ENCODE measurements around the gene PSMB7. TPM values are rescaled to one million over a fixed set of nuclear protein-coding genes. Genes with fewer than 3 reads are reported as not detected.

Gene PSMB7
- total RNA-seq, 4 donors from 2014 or later: 84.3 to 178 (median 135) TPM

- Histone ChIP-seq H3K9me3 (no peaks in the 10 kb centered on the region), H3K4me1 (no peaks in the 10 kb centered on the region), H3K36me3 (peaks cover 28 to 30% of the 10 kb centered on the region in 2 donors), H3K4me3 (replicated peaks in 1 of 3) (no peak overlapping the region), H3K27ac (no peak overlapping the region), H3K27me3 (no peaks in the 10 kb centered on the region)
- no peak for TF ChIP-seq CTCF (IDR thresholded peaks at IDR 0.05)
- no peak for TF ChIP-seq POLR2A (IDR thresholded peaks at IDR 0.05)
- intact Hi-C loops (cut with DNase I): no loop called here
- no peak for DNase-seq
- 63 to 68% methylated on average over 15 of the region's 15 CpGs for WGBS, 2 donors
Observed at GRCh38 chr9:124399968-124400940, 15.0 kb downstream of the PSMB7 start.

GRCh38 chr9:124399323-124399967 is 15.8 kb downstream of the PSMB7 start:
- WGBS, 2 donors: 86 to 90% methylated on average over 12 of the region's 12 CpGs
- no peak overlapping the region for H3K4me3 ChIP-seq (replicated peaks in 1 of 3)

GRCh38 chr9:124398191-124398935 is 16.9 kb downstream of the PSMB7 start:
- WGBS, 2 donors: 89% methylated on average over 8 of the region's 8 CpGs
- no peak for DNase-seq
- TF ChIP-seq POLR2A (IDR thresholded peaks at IDR 0.05): no peak
- no peak for TF ChIP-seq CTCF (IDR thresholded peaks at IDR 0.05)
- no peak overlapping the region for H3K27ac ChIP-seq
- H3K4me1 ChIP-seq: no peaks in the 10 kb centered on the region
- no peaks in the 10 kb centered on the region for H3K27me3 ChIP-seq
- no peaks in the 10 kb centered on the region for H3K9me3 ChIP-seq
- H3K36me3 ChIP-seq: peaks cover 12 to 14% of the 10 kb centered on the region in 2 donors
- H3K4me3 ChIP-seq (replicated peaks in 1 of 3): no peak overlapping the region
- intact Hi-C loops (cut with DNase I): no loop called here

More at GRCh38 chr9:124399323-124399967, 15.8 kb downstream of the PSMB7 start:
- no peak overlapping the region for H3K27ac ChIP-seq
- H3K36me3 ChIP-seq: peaks cover 20 to 22% of the 10 kb centered on the region in 2 donors
- no peak for DNase-seq
- H3K27me3 ChIP-seq: no peaks in the 10 kb centered on the region
- H3K4me1 ChIP-seq: no peaks in the 10 kb centered on the region
- no peaks in the 10 kb centered on the region for H3K9me3 ChIP-seq
- intact Hi-C loops (cut with DNase I): no loop called here
- TF ChIP-seq CTCF (IDR thresholded peaks at IDR 0.05) (no peak), POLR2A (IDR thresholded peaks at IDR 0.05) (no peak)

DNA sequence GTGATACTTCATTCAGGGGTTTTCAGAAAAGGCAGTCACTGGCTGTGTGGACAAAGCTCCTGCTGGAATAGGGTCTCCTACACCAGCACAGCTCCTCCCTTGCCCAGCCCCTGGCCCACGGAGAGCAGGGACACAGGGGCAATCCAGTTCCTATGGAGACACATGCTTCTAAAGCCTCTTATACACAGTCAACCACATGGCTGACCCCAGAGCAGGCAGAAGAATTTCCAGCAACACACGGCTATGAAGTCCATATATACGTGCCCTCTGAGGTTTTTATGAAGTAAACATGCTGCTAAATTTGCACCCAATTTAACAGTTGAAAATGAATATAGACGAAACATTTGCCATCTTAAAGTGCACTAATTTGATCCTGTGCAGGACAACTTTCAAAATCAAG is 19.4 kb downstream of the PSMB7 start:
- no peaks in the 10 kb centered on the region for H3K9me3 ChIP-seq
- no peak for TF ChIP-seq CTCF (IDR thresholded peaks at IDR 0.05)
- TF ChIP-seq POLR2A (IDR thresholded peaks at IDR 0.05): no peak
- H3K4me3 ChIP-seq (replicated peaks in 1 of 3): no peak overlapping the region
- peaks cover 6 to 9% of the 10 kb centered on the region in 2 donors for H3K36me3 ChIP-seq
- H3K27ac ChIP-seq: no peak overlapping the region
- peaks cover 5% of the 10 kb centered on the region in 2 donors for H3K4me1 ChIP-seq
- no peak for DNase-seq
- 81 to 90% methylated on average over 4 of the region's 4 CpGs for WGBS, 2 donors
- H3K27me3 ChIP-seq: no peaks in the 10 kb centered on the region
- intact Hi-C loops (cut with DNase I): no loop called here
